NOMO-1 treated with dmso at 0.1 percent for 144 hours (cell line): ENCODE data around the gene BRICD5.

Experiments used
- DNase-seq: peaks from one replicate; lab custom pipeline; 2025; ENCODE audit not compliant: unreplicated experiment; lab: John Stamatoyannopoulos, UW

Gene BRICD5

DNA sequence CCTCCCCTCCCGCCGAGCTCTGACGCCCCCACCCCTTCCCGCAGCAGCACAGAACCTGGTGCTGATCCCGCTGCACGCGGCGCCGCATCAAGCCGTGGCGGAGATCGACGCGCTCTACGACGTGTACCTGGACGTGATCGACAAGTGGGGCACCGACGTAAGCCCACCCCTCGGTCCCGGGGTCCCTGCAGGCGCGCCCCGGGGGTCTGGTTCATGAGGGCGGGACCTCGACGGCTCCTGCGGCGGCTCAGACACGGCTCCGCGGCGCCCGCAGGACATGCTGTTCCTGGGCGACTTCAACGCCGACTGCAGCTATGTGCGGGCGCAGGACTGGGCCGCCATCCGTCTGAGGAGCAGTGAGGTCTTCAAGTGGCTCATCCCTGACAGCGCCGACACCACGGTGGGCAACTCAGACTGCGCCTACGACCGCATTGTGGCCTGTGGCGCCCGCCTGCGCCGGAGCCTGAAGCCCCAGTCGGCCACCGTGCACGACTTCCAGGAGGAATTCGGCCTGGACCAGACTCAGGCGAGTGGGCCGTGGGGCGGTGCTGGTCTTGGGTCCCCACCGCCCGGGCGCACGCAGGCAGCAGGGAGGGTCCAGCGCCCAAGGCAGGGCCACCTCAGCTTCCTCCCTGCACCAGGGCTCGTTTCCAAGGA, 27.0 kb upstream of the BRICD5 start:
- no peak for DNase-seq

DNA sequence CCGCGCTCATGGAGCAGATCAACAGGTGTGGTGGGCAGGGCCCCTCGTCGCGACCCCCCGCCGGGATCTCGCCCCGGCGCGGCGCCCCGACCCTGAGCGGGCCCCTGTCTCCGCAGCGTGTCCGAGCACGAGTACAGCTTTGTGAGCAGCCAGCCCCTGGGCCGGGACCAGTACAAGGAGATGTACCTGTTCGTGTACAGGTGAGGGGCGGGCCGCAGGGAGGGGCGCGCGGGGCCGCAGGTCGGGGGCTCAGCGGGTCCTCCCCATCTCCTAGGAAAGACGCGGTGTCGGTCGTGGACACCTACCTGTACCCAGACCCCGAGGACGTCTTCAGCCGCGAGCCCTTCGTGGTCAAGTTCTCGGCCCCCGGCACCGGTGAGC, 26.4 kb upstream of the BRICD5 start:
- DNase-seq, result no peak

DNA sequence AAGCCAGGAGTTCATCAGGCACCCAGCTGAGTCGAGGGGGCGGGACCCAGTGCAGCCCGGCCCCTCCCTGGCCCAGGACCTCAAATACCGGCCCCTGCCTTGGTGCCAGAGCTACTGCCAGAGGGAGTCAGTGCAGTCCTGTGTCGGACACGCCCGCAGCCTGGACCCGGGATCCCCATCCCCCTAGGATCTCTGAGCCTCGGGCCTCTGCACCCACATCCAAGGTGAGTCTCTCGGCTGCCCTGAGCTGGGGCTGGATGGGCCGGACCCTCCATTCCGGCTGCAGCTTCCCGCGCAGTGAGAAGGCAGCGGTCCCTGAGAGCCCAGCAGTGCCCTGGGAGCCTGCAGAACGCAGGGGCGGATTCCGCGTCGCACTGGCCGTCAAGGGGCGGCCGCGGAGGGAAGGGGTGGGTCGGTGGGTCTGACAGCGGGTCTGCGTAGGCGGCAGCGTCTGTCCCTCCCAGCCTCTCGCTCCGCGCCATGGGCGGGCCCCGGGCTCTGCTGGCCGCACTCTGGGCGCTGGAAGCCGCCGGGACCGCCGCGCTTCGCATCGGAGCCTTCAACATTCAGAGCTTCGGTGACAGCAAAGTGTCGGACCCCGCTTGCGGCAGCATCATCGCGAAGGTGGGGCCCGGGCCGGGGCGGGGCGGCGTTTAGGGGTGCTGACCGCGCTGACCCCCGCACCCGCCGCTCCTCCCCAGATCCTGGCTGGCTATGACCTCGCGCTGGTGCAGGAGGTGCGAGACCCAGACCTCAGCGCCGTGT, 25.9 kb upstream of the BRICD5 start, which contains the start of gene DNASE1L2:
DNASE1L2 (plus strand) TSS at position 108 of the 765 bp plus-strand sequence; CDS start at position 481, 373 bp downstream.
- no peak for DNase-seq

DNA sequence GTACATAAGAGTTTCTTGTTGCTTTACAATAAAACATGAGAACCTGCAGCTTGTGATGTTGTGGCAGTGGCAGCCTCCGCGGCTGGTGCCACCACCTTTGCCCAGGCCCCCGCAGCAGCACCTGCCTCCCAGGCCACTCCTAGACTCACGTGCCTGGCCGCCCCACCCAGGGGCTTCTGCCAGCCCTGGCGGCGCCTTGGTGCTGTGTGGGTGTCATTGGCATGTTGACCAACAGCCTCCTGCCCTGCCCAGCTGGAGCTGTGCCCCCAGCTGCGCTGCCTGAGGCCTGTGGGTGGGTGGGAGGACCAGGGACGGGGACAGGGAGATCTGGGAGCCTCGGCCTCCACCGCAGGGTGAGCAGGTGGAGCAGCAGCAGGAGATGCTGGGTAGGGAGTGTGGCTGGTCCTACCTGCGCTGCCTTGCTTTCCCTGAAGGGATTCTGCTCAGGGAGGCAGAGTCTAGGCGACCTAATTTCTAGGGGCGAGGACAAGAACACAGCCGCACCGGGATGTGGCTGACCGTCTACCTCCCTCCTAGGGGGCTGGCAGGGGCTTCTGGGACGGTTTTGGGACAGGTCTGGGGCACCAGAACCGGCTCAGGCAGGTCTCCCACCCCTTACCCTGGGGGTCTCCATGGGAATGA, 25.2 kb upstream of the BRICD5 start:
- no peak for DNase-seq

DNA sequence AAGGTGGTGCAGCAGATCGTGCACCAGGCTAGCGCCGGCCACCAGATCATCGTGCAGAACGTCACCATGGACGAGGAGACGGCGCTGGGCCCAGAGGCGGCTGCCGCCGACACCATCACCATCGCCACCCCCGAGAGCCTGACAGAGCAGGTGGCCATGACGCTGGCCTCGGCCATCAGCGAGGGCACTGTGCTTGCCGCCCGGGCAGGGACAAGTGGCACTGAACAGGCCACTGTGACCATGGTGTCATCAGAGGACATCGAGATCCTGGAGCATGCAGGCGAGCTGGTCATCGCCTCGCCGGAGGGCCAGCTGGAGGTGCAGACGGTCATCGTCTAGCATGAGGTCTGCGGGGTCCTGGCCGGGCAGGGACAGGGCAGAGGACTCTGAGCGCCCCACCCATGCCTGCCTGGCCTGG, 24.6 kb upstream of the BRICD5 start:
- no peak for DNase-seq

DNA sequence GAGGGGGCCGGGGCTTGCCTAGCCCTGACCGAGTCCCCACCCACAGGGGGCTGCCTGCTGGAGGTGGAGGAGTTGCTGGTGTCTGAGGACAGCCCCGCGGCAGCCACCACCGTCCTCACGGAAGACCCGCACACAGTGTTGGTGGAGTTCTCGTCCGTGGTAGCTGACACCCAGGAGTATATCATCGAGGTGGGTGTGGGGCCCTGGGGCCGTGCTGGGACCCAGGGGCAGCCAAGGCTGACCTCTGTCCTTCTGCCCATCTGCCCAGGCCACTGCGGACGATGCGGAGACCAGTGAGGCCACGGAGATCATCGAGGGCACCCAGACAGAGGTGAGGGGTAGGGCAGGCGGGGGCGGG, 24.1 kb upstream of the BRICD5 start:
- DNase-seq, result no peak

DNA sequence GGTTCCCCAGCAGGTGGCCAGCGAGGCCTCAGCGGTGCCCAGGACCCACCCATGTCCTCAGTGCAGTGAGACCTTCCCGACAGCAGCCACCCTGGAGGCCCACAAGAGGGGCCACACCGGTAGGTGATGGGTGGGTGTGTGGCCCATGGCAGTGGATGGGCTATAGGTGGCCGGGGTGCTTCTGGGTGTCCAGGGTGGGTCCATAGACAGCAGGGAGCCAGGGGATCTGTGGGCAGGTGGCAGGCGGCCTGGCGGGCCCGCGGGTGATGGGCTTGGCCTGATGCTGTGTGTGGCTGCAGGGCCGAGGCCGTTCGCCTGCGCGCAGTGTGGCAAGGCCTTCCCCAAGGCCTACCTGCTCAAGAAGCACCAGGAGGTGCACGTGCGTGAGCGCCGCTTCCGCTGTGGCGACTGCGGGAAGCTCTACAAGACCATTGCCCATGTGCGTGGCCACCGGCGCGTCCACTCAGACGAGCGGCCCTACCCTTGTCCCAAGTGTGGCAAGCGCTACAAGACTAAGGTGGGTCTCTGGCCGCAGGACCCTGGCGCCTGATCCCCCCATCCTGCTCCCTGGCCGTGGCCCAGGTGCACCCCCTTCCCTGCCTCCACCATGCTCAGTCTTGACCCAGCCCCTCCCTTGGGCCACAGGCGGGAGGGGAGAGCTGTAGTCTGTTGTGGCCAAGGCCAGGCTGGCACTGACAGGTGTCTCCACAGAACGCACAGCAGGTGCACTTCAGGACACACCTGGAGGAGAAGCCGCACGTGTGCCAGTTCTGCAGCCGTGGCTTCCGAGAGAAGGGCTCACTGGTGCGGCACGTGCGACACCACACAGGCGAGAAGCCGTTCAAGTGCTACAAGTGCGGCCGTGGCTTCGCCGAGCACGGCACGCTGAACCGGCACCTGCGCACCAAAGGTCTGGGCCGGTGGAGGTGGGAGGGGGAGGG, 23.5 kb upstream of the BRICD5 start:
- no peak for DNase-seq

DNA sequence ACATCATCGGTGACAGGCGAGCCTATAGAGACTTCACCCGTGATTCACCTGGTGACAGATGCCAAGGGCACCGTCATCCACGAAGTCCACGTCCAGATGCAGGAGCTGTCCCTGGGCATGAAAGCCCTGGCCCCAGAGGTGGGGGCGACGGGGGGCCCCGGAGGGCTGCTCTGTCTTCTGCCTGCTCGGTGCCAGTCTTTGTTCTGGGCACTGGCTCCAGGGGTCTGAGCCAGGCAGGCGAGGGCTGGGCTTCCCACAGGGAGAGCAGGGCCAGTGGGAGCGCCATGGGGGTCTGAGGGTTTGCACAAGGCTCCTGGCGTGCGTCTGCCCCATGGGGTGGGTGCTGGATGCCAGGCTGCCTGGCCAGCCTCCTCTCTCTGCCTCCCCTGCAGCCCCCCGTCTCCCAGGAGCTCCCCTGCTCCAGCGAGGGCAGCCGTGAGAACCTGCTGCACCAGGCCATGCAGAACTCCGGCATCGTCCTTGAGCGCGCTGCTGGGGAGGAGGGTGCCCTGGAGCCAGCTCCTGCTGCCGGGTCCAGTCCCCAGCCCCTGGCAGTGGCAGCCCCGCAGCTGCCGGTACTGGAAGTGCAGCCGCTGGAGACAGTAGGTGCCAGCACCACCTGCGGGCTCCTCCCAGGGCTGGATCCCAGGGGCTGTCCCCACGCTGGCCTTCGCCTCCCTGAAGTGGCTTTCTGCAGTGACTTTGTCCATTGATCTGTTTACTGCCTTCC, 22.5 kb upstream of the BRICD5 start:
- DNase-seq, result no peak

DNA sequence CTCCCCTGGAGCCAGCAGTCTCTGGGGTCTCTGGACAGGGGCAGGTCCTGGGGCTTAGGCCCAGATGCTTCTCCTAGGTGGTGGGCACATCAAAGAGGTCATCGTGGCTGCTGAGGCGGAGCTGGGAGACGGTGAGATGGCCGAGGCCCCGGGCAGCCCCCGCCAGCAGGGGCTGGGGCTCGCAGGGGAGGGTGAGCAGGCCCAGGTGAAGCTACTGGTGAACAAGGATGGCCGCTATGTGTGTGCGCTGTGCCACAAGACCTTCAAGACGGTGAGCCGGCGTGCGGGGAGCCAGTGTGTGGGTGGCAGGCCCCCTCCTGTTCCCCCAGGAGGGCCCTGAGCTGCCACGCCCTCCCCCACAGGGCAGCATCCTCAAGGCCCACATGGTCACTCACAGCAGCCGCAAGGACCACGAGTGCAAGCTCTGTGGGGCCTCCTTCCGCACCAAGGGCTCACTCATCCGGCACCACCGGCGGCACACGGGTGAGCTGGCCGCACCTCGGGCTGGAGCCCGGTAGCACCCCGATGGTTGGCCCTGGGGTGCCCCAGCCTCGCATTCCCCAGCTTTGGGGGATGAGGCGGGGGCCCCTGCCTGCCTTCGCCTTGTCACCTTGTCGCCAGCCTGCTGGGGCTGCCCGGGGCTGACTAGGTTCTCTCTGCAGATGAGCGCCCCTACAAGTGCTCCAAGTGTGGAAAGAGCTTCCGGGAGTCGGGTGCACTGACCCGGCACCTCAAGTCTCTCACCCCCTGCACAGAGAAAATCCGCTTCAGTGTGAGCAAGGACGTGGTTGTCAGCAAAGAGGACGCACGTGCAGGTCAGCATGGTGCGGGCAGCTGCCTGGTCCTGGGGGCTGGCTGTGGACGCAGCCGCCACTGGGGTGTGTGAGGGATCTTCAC, 21.7 kb upstream of the BRICD5 start:
- DNase-seq, result no peak

DNA sequence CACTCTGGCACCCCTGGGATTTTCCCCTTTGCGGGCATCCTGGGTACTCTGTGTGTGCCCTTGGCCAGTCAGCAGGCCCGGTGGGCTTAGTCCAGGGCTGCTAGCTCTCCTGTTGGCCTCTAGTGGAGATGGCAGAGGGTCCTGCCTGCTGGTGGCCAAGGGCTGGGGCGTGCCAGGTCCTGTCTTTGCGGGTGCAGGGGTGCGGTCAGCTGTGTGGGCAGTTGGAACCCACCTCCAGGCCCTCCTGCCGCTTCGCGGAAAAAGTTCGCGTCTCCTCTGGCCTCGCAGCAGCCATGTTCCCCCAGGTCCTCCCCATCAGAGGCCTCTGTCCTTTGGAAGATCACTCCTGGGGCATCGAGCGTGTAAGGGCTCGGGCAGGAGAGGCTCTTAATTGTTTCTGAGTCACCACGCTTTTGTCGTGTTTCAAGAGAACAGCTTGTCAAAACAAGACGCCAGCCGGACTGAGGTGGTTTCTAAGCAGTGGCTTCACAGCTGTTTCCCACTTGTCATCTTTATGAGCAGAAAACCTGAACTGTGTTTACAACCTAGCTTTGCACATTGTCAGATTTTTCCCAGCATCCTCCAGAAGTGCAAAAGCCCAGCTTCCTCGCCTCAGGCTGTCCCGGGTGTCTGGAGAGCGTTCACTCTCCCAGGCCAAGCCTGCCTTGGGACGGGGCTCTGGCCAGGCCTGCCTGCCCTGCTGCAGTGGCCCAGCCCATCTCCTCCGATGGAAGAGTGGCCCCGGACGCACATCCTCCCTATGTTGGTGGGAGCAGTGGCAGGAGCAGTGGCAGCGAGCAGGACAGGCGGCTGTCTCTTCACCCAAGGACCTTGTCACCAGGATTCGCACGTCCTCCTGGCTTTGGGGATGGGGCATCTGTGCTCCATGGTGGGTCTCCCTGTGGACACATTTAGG, 20.6 kb upstream of the BRICD5 start:
- DNase-seq, result no peak

DNA sequence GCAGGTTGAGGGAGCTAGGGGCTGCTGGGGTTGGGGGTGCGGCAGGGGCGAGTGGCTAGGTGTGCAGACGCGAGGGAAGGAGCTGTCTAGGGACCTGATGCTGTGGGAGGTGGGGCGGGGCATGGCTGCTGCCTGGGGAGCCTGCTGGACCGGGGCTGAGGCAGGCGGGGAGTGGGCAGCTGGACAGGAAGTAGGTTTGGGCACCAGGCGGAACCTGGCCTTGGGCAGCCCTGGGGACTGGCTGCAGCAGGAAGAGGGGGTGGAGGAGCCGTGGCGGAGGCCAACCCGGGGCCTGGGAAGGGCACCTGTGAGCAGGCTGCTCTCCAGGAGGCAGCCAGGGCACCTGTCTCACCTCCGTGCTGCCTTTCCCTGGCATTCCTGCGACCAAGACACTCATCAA, 19.7 kb upstream of the BRICD5 start:
- DNase-seq, result no peak

DNA sequence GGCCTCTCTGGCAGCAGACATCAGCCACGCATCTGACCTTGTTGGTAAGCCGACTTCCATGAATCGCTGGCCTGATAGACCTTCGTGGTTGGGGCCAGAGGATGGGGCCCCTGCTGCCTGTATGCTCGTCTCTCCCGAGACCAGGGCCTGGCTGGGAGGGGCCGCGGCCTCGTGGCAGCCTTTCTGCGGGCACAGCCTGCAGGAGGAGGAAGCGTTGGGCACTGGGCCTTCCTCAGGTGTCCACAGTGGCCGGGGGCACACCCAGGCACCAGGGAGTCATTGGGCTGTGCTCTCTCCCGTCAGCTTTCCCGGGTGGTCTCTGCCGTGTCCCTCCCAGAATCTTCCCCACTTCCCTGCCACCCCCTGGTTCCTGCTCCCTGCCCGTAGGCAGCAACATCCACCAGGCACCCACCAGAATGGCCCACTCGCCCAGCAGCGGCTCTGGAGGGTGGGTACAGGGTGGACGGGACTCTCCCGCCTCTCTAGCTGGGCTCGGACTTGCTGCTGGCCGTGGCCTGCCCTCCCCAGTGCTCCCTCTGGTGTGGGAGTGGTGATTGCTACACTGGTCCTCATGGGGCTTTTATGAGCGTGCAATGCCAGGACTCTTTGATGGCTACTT, 19.1 kb upstream of the BRICD5 start:
- no peak for DNase-seq

DNA sequence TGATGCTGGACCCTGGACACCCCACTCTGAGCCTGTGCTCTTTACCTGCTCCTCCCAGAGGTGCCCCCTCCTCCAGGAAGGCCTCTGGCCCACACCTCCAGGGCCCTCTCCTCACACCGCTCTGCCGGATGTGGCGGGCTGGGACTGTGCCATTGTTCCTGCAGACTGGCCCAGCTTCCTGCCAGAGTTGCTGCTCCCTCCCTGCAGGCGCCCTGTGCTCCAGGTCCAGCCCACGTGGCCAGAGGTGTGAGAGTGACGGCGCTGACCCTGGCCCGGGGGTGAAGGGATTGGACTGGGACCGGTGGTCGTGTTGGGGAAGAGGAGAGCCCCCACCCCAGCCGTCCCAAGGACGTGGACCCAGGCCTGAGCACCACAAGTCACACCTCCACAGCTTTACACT, 18.4 kb upstream of the BRICD5 start:
- no peak for DNase-seq

DNA sequence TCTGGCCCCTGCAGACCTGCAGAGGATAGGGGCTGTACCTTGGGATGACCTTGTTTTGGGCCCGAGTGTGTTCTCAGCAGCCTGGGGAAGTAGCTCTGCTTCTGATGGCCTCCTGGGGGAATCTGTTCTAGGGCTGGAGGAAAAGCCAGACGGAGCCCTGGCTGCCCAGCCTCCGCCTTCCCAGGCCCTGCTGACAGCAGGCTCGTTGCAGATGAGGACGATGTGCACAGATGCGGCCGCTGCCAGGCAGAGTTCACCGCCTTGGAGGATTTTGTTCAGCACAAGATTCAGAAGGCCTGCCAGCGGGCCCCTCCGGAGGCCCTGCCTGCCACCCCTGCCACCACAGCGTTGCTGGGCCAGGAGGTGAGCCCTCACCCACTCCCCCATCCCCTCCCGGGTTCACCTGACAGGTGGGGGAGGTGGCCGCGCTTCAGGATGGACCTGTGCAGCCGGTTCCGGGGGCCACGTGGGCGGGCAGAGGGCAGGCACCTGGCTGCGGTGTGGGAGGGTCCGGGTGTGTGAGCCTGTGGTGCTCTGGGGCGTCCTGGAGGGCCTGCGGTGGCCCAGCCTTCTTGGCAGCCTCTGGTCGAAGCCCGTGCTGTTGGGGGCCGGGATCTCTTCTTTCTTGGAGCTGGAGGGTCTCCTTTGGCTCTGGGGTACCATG, 17.6 kb upstream of the BRICD5 start:
- DNase-seq, result no peak

DNA sequence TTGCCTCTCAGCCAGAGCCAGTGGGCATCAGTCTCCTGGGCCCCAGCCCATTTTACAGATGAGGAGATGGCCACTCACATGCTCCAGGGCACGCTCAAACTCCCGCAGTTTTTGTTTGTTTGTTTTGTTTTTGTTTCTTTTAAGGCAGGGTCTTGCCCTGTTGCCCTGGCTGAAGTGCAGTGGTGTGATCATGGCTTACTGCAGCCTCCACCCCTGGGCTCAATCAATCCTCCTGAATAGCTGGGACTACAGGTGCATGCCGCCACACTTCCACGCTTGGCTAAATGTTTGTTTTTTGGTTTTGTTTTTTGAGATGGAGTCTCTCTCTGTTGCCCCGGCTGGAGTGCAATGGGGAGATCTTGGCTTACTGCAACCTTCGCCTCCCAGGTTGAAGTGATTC, 16.3 kb upstream of the BRICD5 start:
- no peak for DNase-seq

DNA sequence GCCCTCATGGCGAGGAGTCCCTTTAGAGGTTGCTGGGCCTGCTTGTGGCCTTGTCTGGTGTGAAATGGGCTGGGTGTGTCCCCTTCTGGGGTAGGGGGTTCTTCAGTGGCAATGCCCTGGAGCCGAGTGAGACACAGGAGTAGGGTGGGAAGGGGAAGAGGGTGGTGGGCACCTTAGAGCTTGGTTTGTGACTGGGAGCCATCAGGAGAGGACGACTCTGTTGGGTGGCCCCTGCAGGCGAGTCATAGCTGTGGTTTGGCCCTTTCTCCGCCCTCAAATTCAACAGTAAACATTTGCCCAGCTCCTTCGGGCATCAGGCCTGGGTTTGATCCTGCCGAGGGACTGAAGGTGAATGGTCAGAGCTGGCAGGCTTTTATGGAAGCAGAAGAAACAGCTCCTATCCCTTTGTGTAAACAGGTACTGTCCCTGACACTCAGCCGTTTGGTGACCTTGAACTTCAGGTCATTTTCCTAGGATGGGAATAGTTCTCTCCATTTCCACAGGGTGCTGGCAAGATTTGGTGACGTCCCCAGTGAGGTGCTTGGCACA, 15.7 kb upstream of the BRICD5 start:
- DNase-seq, result no peak

DNA sequence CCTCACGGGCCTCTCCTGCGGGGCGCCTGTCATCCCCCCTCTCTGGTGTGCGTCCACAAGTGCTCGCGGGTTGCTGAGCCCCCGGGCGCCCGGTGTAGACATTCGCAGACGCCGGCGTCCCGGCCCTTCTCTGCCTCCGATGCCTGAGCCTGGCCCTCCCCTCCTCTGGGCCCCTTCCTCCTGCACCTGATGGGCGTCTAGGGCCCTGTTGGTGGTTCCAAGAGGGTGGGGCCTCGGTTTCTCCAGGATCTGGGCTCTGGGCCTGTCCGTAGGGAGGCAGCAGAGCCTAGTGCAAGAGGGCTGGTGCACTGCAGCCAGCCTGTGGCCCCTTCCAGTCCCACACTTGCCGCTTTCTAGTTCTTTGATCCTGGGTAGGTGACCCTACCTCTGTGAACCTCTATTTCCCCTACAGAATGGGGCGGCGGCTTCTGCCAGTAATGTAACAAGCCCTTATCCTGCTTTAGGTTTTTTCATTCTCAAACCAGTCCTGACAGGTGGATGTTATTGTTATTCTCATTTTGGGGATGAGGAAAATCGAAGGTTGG, 13.4 kb upstream of the BRICD5 start:
- DNase-seq, result peak; percentile 42
